ENCODE measurements around the gene GCNT3.

Gene GCNT3, protein sequence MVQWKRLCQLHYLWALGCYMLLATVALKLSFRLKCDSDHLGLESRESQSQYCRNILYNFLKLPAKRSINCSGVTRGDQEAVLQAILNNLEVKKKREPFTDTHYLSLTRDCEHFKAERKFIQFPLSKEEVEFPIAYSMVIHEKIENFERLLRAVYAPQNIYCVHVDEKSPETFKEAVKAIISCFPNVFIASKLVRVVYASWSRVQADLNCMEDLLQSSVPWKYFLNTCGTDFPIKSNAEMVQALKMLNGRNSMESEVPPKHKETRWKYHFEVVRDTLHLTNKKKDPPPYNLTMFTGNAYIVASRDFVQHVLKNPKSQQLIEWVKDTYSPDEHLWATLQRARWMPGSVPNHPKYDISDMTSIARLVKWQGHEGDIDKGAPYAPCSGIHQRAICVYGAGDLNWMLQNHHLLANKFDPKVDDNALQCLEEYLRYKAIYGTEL

DNA sequence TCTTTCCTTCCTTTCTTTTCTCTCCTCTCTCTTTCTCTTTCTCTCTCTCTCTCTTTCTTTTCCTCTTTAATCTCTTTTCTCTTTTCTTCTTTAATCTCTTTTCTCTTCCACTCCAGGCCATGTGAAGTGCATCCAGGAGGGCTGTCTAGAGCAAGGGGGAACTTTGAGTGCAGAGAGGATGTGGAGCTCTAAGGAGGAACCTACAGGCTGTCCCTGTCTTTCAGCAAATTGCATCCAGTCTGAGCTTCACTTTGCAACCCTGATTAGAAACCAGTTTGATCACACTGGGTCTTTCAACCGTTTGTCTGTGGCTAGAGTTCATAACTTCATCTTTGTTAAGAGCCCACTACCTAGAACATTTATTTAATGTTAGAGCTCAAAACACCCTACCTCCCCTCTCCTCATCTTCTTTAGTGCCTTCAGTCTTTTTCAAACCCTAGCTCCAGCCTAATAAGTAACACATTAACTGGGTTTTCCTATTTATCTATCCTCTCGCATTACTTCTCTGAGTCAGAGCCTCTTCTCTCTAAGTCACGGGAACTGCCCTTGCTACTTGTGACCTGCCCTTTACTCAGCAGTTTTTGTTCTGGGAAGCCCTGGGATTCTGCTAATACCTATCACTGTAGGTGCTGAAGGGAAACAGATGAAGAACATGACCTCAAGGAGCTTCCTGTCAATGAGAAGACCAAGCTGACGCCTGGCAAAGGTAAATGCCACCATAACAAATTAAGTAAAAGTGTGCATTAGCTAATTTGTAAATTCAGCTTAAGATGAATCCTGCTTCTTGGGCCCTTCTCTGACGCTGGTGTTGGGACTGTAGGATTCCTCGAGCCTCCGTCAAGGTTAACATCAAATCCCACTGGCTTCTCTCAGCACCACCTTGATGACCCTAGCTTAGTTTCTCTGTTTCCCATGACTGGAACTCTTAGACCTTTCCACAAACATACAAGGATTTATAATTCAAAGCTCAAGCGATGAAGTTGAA, at the start of gene GCNT3:
TSS of gene GCNT3 (plus strand) at position 508 of the 985 bp plus-strand sequence. CDS start 6,456 bp downstream, outside the sequence.
- DNase-seq (ENCODE audit: low read depth): peak; percentile 60

DNA sequence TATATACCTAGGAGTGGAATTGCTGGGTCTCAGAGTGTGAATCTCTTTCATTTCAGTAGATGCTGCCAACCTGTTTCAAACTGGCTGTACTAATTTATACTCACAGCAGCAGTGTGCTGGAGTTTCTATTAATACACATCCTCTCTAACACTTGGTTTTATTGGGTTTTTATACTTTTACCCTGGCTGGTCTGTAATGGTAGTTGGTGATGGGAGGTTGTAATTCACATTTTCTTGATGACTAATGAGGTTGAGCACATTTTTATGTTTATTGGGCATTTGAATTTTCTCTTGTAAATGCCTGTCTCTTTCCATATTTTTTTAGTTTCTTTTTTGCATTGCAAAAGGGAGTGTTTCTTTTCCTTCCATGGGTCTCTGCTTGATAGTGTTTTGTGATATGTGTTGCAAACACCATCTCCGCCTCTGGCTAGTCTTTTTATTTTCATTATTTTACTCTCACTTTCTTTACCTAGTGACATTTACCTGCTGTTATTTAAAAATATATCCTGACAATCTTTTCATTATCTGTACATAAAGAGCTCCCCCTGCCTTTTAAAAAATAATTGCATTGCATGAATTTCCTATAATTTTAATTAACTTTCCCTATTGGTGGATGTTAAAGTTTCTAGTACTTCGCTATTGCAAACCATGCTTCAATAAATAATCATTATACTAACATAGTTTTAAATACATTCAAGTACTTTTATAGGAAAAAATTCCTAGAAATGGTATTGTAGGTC, 49.0 kb upstream of the GCNT3 start:
- DNase-seq (ENCODE audit: low read depth): no peak

DNA sequence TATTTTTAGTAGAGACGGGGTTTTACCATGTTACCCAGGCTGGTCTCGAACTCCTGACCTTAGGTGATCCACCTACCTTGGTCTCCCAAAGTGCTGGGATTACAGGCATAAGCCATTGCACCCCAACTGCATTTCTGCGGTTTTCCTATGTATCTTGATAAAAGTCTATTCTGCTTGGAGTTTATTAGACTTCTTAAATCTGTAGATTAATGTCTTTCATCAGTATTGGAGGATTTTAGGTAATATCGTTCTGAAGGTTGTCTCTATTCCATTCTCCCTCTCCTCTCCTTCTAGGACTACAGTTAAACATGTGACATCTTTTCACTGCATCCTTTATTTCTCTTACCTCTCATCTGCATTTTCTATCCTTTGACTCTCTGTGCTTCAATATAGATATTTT, 46.3 kb upstream of the GCNT3 start:
- DNase-seq (ENCODE audit: low read depth): no peak

DNA sequence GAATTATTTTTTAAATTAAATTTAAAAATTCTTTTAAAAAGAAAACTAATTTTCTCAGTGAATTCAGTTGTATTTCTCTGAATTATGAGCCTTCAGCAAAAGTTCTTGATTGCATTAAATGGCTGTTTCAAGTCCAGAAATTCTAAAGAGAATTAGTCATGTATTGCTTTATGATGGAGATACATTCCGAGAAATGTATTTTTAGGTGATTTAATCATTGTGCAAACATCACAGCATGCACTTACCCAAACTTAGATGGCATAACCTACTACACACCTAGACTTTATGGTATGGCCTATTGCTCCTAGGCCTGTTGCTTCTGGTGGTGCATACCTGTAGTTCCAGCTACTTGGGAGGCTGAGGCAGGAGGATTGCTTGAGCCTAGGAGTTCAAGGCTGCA, 44.3 kb upstream of the GCNT3 start:
- no peak for DNase-seq (ENCODE audit: low read depth)

DNA sequence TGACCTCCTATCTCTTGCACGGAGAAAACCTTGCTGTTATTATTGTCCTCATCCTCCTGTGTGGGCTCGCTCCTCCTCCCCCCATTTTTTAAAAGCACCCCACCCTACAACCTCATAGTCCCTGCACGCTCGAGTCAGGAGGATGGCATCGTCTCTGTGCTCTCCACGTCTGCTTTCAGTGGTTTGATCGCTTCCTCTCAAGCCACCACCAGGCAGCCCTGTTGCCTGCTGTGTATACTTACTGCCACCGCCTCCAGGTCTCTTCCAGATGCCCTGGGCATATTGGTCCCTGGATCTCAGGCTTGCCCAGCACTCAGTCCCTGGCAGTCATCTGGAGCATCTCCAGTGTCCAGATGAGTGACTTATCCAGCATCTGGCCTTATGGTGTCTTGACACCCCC, 42.1 kb upstream of the GCNT3 start:
- DNase-seq (ENCODE audit: low read depth): no peak

DNA sequence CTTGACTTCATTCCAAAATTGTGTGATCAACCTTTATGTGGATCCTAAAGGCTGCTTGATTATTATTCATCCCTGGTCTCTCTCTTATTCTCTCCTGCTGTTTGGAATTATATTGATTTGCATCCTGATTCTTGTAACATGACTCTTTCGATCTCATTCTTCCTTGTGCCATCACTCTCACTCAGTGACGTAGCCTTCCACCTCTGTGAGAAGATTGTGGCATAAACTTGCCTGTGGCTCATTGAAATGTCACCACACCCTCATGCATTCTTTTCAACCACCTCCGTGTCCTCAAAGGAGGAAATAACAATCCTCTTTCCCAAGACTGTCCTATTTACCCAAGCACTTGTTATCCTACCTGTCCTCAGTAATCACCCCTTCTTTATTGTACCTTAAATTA, 41.3 kb upstream of the GCNT3 start:
- DNase-seq (ENCODE audit: low read depth): no peak

DNA sequence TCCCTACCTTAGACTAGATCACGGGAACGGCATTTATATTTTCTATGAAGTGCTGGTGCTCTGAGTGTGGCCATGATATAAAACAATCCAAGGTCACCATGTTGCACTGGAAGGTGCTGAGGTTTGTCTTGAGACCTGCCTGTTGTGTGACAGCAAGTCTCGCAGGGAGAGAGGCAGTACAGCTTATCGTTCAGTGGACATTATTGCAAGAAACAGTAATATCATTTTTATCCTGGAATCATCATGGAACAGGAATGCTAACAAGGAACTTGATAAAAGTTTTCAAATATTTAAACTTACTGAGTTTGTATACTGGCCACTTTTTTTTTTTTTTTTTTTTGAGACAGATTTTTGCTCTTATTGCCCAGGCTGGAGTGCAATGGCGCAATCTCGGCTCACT, 40.0 kb upstream of the GCNT3 start:
- no peak for DNase-seq (ENCODE audit: low read depth)

DNA sequence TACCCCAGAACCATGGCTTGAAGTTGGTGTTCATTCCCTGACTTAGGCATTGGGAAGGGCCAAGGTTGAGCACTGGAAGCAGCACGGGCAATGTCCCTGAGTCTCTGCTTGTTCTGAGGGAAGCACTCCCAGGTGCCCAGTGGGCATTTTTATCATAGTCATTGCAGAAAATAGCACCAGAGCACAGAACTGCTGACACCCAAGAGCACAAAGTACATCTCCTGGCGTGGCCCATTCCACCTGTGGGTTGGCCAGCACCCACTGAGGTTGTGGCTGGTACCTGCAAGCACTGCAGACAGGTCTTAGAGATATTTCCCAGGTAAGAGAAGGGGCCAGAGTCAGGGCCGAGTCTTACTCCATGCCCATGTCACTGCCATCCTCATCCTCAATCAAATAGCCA, 28.5 kb upstream of the GCNT3 start:
- no peak for DNase-seq (ENCODE audit: low read depth)

DNA sequence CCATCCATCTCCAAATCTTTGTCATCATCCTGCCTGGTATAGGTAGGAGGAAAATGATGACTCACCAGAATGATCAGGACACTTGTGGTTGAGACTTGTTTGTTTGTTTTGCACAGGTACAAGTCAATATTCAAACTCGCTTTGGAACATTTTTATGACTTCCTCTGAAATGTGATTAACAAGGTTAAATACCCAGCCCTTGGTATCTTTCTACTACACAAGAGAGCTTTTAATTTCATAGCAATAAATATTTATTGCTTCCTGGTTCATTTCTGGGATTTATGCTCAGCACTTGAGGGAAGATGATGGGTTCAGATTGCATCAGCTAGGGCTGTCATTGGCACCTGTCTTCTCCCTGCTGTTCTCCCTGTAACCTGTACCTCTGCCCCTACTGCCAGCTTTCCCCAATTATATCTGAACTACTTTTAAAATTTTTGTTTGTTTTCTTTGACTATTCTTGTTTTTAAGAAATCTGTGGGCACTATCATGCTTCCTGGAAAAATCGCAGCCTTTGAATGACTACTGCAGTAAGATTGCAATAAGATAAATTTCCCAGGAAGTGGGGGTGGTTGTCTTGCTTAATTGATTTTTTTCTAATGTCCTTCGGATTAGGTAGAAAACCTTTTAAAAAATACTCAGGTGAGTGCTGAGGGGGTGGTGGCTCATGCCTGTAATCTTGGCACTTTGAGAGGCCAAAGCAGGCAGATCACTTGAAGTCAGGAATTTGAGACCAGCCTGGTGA, 24.3 kb upstream of the GCNT3 start:
- no peak for DNase-seq (ENCODE audit: low read depth)

DNA sequence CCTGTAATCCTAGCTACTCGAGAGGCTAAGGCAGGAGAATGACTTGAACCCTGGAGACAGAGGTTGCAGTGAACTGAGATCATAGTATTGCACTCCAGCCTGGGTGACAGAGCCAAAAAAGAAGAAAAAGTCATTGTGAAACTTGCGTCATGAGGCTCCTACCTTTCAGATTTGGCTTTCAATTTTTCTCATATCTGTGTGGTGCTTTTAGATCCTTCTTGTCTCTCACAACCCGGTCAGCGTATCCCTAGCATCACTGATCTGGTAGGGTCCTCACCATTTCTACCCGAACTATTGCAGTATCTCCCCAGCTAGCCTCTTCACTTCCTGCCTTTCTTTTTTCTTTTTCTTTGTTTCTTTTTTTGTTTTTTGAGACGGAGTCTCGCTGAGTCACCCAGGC, 21.6 kb upstream of the GCNT3 start:
- DNase-seq (ENCODE audit: low read depth): no peak

DNA sequence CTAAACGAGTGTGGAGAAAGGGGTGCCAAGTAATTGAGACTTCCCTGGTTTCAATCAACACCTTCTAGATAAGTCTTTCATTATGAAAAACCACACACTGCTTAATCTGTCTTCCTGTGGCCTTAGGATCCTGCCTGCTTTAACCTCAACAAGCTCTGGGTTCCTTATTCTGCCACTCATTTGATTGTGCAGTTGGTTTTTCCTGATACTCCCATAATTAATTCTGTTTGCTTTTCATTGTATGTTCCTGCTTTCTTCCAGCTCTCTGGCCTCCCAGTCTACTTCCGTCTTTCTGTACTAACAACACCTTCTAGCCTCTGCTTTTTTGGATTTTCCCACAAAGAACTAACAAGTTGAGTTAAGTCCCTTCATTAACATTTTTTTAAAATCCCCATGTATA, 20.2 kb upstream of the GCNT3 start:
- DNase-seq (ENCODE audit: low read depth): no peak

DNA sequence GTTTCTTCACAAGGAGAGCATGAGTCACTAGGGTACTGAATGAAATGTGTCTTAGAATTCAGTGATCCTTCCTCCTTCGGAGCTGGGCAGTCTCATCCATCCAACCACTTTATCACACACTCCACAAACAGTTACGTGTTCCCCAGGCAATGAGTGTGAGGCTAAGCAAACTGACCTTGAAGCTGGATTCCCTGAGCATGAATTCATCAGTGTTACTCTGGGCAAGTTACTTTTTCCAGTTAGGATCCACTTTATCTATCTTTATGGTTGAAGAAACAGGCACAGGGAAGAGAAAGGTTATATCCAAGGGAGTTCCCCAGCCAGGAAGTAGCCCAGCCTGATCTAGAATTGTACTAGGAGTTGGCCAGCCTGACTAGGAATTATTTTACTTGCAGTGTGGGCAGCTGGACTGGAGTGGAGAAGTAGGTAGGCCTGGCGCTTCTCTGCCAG, 17.1 kb upstream of the GCNT3 start:
- peak; percentile 2 for DNase-seq (ENCODE audit: low read depth)

DNA sequence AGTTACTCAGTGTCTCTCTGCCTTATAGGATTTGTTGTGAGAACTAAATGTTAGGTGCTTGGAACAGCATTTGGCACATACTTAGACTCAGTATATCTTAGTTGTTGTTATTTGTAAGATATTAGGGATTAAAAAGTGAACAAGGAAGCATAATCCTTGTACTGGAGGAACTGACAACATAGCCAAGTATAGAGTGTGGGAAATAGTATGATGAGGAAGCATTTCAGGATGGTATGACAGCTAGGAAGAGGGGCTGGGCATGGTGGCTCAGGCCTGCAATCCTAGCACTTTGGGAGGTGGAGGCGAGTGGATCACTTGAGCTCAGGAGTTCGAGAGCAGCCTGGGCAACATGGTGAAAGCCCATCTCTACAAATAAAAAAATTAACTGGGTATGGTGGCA, 16.6 kb upstream of the GCNT3 start:
- DNase-seq (ENCODE audit: low read depth): no peak

DNA sequence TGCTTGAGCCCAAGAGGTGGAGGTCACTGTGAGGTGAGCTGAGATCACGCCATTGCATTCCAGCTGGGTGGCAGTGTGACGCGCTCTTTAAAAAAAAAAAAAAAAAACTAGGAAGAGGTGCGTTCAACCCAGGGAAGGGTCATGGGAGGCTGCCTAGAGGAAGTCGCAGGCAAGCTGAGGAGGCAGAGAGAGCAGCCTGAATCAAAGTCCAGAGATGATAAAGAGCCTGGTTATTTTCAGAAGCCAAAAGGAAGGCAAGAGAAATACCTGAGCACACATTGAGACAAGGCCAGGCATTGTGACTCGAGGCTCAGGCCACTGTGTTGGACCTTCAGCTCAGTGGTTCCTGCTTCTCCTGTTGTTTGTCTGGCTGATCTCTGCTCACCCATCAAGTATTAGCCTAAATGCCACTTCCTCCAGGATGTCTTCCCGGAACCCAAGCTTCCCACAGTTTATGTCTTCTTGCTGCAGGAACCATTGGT, 16.1 kb upstream of the GCNT3 start:
- no peak for DNase-seq (ENCODE audit: low read depth)

DNA sequence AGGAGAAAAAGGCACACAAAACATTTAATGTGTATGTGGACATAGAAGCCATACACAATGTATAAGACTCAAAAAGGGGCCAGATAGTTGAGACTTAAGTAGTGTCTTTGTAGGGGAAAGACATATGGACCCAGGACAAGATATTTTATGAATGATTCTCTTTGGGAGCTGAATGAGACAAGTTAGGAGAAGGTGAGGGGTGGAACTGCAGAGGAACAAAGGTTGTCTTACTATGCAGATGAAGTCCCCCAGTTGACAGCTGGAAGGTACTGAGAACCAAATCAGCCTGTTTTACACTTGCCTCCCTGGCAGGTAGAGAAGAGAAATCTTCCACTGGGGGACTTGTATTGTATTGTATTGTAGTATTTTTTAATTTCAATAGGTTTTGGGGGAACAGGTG, 14.9 kb upstream of the GCNT3 start:
- no peak for DNase-seq (ENCODE audit: low read depth)

DNA sequence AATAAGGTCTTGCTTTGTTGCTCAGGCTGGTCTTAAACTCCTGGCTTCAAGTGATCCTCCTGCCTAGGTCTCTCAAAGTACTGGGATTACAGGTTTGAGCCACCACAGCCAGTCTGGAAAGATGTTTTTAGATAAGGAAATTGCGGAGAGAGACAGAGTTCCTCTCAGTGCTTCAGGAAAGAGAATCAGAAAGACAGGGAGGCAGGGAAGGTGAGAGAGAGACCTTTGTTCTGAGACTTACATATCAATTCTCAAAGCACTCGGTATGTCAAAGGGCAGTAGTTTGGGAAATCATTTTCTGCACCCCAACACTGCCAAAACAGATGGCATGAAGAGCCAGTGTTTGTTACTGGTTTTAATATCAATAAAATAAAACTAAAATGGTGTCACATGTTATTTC, 13.1 kb upstream of the GCNT3 start:
- DNase-seq (ENCODE audit: low read depth): no peak

DNA sequence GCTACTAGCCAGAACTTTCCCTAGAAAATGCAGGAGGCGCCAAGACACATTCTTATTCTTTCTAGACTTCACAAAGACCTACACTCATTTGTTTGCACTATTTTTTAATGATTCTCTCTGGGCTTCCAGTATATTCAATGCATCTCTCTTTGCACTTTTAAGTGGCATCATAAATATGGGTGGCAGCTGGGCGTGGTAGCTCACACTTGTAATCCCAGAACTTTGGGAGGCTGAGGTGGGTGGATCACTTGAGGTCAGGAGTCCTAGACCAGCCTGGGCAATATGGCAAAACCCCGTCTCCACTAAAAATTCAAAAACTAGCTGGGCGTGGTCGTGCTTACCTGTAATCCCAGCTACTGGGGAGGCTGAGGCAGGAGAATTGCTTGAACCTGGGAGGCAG, 5.6 kb upstream of the GCNT3 start:
- DNase-seq (ENCODE audit: low read depth): no peak

DNA sequence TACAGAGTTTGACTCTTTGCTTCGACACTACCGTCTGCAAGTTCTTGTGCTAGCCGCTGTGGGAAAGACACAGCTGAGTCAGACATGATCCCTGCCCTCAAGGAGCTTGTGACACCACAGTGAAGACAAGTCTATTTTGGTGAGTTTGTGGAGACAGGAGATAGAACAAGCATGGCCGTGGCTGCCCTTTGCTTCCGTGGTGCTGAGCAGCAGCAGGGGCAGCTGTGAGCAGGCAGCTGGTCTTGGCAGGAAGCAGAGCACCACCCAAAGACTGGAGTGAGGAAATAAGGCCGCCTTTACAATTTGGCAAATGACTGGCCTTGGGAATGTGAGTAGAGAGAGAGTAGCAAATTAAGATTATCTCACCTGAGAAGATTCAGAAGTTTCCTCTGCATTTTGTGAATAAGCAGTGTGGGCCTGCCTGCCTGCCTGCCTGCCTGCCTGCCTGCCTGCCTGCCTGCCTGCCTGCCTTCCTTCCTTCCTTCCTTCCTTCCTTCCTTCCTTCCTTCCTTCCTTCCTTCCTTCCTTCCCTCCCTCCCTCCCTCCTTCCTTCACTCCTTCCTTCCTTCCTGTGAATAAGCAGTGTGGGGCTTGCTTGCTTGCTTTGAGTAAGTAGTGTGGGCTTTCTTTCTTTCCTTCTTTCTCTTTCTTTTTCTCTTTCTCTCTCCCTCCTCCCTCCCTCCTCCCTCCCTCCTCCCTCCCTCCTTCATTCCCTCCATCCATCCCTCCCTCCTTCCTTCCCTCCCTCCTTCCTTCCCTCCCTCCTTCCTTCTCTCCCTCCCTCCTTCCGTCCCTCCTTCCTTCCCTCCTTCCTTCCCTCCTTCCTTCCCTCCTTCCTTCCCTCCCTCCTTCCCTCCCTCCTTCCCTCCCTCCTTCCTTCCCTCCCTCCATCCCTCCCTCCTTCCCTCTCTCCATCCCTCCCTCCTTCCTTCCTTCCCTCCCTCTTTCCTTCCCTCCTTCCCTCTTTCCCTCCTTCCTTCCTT, 1.6 kb upstream of the GCNT3 start:
- DNase-seq (ENCODE audit: low read depth): no peak

DNA sequence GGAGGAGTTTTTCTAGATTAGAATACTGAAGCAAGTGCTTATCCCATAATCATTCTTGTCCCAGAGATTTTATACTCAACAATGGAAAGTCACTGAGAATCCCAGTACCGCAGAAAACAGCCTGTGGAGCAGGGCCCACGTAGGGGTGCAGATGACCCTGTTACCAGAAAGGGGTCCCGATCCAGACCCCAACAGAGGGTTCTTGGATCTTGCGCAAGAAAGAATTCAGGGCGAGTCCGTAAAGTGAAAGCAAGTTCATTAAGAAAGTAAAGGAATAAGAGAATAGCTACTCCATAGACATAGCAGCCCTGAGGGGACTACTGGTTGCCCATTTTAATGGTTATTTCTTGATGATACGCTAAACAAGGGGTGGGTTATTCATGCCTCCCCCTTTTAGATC, 2.6 kb downstream of the GCNT3 start:
- no peak for DNase-seq (ENCODE audit: low read depth)

DNA sequence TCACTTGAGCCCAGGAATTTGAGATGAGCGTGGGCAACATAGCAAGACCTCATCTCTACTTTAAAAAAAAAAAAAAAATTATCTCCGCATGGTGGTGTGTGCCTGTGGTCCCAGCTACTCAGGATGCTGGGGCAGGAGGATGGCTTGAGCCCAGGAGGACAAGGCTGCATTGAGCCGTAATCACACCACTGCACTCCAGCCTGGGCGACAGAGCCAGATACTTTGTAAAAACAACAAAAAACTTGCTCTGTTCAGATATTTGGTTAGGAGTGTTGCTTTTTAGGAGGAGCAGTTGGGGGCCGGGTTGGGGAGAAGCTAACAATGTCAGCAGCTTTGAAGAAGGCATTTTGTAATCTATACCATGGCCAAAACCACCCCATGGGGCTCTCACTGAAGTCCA, 4.1 kb downstream of the GCNT3 start:
- DNase-seq (ENCODE audit: low read depth): no peak

All from fibroblast of gingiva (primary cell).